ENCODE results near the gene RPL18A. TPM values are rescaled to one million over a fixed set of nuclear protein-coding genes. Genes with fewer than 3 reads are reported as not detected.
A peak's percentile ranks its signal among the peaks of the same experiment; 100 is the strongest.

Gene RPL18A
- total and polyA plus RNA-seq, 2 of the 13 experiments (the other 11 are each of a cell fraction or from before 2014, with no cell fraction given) = 1,471 to 2,004 TPM

- TF ChIP-seq ZNF207 (IDR thresholded peaks at IDR 0.05; ENCODE audit: borderline replicate concordance) = no peak
- TF ChIP-seq NONO (IDR thresholded peaks at IDR 0.05) = no peak
- TF ChIP-seq NONO (CRISPR knock-in tag; conservative IDR thresholded peaks at IDR 0.05) = no peak
- TF ChIP-seq ZNF441 (CRISPR knock-in tag; IDR thresholded peaks at IDR 0.05; ENCODE audit: borderline replicate concordance) = no peak
- no peak for TF ChIP-seq SMARCE1 (IDR thresholded peaks at IDR 0.05; ENCODE audit: borderline replicate concordance)
- no peak; the same call in 1 of the 2 replicates for TF ChIP-seq SMYD3 (CRISPR knock-in tag; IDR thresholded peaks at IDR 0.05)
- TF ChIP-seq MATR3 (CRISPR knock-in tag; IDR thresholded peaks at IDR 0.05) = no peak
- peak; percentile 72; the same call in 1 of the 2 replicates for TF ChIP-seq ZNF564 (CRISPR knock-in tag; IDR thresholded peaks at IDR 0.05)
- no peak for TF ChIP-seq SIN3A (IDR thresholded peaks at IDR 0.05; ENCODE audit: borderline replicate concordance, low read depth, low read length)
- no peak for TF ChIP-seq GMEB1 (CRISPR knock-in tag; IDR thresholded peaks at IDR 0.05; ENCODE audit: borderline replicate concordance)
- TF ChIP-seq MYC (CRISPR knock-in tag; IDR thresholded peaks at IDR 0.05; ENCODE audit: borderline replicate concordance) = no peak
- no peak for TF ChIP-seq NCOA1 (CRISPR knock-in tag; IDR thresholded peaks at IDR 0.05)
- no peak for TF ChIP-seq PHF5A (CRISPR knock-in tag; IDR thresholded peaks at IDR 0.05; ENCODE audit: low read depth, unreplicated experiment)
- TF ChIP-seq CSRNP1 (CRISPR knock-in tag; IDR thresholded peaks at IDR 0.05) = no peak
- TF ChIP-seq CBX2 (IDR thresholded peaks at IDR 0.05; ENCODE audit: low read depth, low read length) = no peak
- TF ChIP-seq CBX2 (CRISPR knock-in tag; IDR thresholded peaks at IDR 0.05; ENCODE audit: low read depth) = no peak
- no peak for TF ChIP-seq ZUFSP (CRISPR knock-in tag; IDR thresholded peaks at IDR 0.05; ENCODE audit: borderline replicate concordance)
- no peak for TF ChIP-seq ZNF83 (CRISPR knock-in tag; IDR thresholded peaks at IDR 0.05; ENCODE audit: borderline replicate concordance)
- no peak for TF ChIP-seq NR3C1 (CRISPR knock-in tag; IDR thresholded peaks at IDR 0.05)
- no peak for TF ChIP-seq THAP11 (CRISPR knock-in tag; IDR thresholded peaks at IDR 0.05)
- TF ChIP-seq HNF1A (IDR thresholded peaks at IDR 0.05; ENCODE audit: low read depth) = no peak
- TF ChIP-seq HNF1A (CRISPR knock-in tag; IDR thresholded peaks at IDR 0.05; ENCODE audit: borderline replicate concordance) = no peak
Measured at GRCh38 chr19:17889609-17890214, 30.0 kb downstream of the RPL18A start (continued).

Data from HepG2 (cell line).